Brain microvascular endothelial cell (primary cell): ENCODE measurements around the gene BST1.

ENCODE experiments used
- DNase-seq: peaks from one replicate; pipeline ENCODE4 v3.0.0-alpha.2; 2020
- H3K27ac ChIP-seq: fragments of 250-450 bp; sonication (Bioruptor Pico); 2 replicates; pipeline ENCODE4 v1.5.1; 2020; ENCODE audit warnings: mild to moderate bottlenecking, moderate library complexity
- H3K27me3 ChIP-seq: fragments of 250-450 bp; sonication (Bioruptor Pico); replicated peaks from 2 replicates; pipeline ENCODE4 v1.5.1; 2020; ENCODE audit warnings: mild to moderate bottlenecking
- H3K36me3 ChIP-seq: fragments of 250-450 bp; sonication (Bioruptor Pico); replicated peaks from 2 replicates; pipeline ENCODE4 v1.5.1; 2020; ENCODE audit warnings: mild to moderate bottlenecking
- H3K4me3 ChIP-seq: 2 replicates; pipeline ENCODE4 v1.5.1; 2011; ENCODE audit warnings: low read depth, mild to moderate bottlenecking, control low read depth, low read length, moderate library complexity
- in situ Hi-C: cut with HindIII; loops from 2 replicates; pipeline ENCODE4 v1.10.0; 2017; ENCODE audit warnings: low sequenced_read_pairs, low pct_ligation_motif_present
- TF ChIP-seq, protein P1 (sequence below): IDR thresholded peaks from 2 replicates; pipeline ENCODE4 v1.5.1; 2011; ENCODE audit warnings: low read depth, mild to moderate bottlenecking, moderate library complexity, low read length, control low read depth, inconsistent platforms; ENCODE audit errors: missing control alignments

Gene BST1

DNA sequence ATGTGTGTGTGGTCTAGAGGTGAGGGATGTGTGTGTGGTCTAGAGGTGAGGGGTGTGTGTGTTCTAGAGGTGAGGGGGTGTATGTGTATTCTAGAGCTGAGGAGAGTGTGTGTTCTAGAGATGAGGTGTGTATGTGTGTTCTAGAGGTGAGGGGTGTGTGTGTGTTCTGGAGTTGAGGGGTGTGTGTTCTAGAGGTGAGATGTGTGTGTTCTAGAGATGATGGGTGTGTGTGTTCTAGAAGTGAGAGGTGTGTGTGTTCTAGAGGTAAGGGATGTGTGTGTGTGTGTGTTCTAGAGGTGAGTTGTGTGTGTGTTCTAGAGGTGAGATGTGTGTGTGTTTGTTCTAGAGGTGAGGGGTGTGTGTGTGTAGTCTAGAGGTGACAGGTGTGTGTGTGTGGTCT is 1.3 kb downstream of the BST1 start:
- TF ChIP-seq, protein P1, sequence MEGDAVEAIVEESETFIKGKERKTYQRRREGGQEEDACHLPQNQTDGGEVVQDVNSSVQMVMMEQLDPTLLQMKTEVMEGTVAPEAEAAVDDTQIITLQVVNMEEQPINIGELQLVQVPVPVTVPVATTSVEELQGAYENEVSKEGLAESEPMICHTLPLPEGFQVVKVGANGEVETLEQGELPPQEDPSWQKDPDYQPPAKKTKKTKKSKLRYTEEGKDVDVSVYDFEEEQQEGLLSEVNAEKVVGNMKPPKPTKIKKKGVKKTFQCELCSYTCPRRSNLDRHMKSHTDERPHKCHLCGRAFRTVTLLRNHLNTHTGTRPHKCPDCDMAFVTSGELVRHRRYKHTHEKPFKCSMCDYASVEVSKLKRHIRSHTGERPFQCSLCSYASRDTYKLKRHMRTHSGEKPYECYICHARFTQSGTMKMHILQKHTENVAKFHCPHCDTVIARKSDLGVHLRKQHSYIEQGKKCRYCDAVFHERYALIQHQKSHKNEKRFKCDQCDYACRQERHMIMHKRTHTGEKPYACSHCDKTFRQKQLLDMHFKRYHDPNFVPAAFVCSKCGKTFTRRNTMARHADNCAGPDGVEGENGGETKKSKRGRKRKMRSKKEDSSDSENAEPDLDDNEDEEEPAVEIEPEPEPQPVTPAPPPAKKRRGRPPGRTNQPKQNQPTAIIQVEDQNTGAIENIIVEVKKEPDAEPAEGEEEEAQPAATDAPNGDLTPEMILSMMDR = no peak
- no peak overlapping the region for H3K27ac ChIP-seq
- no peaks in the 10 kb centered on the region for H3K27me3 ChIP-seq
- H3K36me3 ChIP-seq = no peaks in the 10 kb centered on the region
- no peak for DNase-seq
- H3K4me3 ChIP-seq = no peak overlapping the region
- in situ Hi-C loops = no loop called here

DNA sequence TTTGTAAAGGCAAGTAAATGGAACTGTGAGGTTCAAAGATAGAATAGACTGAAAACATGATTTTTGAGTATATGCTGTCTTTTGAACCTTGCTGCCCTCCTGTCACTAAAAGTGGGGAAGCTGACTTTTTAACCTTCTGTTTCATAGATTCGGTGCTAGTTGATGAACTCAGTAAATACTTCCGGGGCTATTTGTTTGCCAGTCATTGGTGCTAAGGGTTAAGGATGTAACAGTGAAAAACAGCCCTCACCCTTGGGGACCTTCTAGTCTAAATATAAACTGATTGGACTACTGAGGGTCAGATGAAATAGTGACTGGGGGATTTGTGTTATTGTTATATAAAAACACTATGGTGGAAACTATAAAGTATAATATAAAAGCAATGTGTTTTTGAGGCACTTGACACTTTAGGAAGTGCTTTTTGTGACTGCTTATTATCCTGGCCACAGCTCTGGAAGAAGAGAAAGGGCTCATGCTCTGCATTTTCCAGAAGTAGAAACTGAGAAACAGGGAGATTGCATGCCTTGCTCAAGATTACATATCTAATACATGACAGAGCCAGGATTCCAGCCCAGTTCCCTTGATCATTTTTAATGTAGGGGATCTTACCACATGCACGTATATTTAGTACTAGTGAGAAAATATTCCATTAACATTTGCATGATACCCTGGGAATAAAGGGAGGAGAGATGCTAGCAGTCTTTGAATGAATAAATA is 3.9 kb downstream of the BST1 start:
- no peaks in the 10 kb centered on the region for H3K36me3 ChIP-seq
- TF ChIP-seq, protein P1 = no peak
- in situ Hi-C loops = no loop called here
- no peak overlapping the region for H3K27ac ChIP-seq
- H3K27me3 ChIP-seq = no peaks in the 10 kb centered on the region
- no peak overlapping the region for H3K4me3 ChIP-seq
- no peak for DNase-seq

DNA sequence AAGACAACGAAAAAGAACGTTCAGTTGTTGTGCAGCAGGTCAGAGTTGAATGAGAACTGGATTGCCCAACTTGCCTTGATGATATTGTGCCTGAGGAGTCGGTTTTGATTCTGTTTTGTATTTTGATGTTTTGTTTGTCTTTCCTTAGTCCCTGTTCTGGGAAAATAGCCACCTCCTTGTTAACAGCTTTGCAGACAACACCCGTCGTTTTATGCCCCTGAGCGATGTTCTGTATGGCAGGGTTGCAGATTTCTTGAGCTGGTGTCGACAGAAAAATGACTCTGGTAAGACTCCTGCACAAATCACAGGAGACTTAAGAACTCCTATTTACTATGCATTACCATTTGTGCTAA is 4.5 kb downstream of the BST1 start:
- H3K36me3 ChIP-seq = no peaks in the 10 kb centered on the region
- in situ Hi-C loops = no loop called here
- H3K27ac ChIP-seq = no peak overlapping the region
- no peak for DNase-seq
- H3K27me3 ChIP-seq = no peaks in the 10 kb centered on the region
- TF ChIP-seq, protein P1 = no peak
- no peak overlapping the region for H3K4me3 ChIP-seq

DNA sequence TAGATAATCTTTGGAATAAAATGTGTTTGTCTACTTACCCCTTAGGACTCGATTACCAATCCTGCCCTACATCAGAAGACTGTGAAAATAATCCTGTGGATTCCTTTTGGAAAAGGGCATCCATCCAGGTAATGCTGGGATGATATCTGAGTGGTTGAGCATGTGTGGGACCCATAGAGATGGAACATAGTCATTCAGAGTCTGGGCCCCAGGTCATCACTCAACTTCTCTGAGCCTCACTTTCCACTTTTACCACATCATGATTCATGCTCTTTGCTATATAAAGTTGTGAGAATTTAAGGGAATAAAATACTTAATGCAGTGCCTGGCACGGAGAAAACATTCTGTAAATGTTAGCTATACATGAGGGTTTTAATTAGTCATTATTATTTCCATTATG is 8.9 kb downstream of the BST1 start:
- H3K27me3 ChIP-seq = no peaks in the 10 kb centered on the region
- in situ Hi-C loops = no loop called here
- H3K27ac ChIP-seq = no peak overlapping the region
- TF ChIP-seq, protein P1 = no peak
- no peaks in the 10 kb centered on the region for H3K36me3 ChIP-seq
- no peak overlapping the region for H3K4me3 ChIP-seq
- no peak for DNase-seq

DNA sequence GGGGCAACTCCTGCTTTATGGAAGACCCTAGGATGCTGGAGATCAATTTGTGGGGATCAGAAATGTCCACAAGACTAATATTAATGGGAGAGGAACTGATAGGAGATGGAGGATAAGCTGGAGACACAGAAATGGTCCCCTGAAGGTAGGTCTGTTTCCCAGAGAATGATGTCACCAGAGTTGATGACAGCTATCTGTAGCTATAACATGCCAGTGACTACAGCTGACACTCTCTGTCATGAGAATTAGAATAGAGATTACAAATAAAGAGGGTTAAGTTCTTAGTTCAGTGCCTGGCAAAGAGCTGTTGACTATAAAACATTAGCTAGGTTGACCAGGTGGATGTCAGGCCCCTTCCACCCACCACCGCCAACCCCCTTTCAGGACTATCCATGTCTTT is 9.3 kb downstream of the BST1 start:
- no peak overlapping the region for H3K4me3 ChIP-seq
- no peaks in the 10 kb centered on the region for H3K36me3 ChIP-seq
- in situ Hi-C loops = no loop called here
- no peak for DNase-seq
- no peaks in the 10 kb centered on the region for H3K27me3 ChIP-seq
- H3K27ac ChIP-seq = no peak overlapping the region
- TF ChIP-seq, protein P1 = no peak

DNA sequence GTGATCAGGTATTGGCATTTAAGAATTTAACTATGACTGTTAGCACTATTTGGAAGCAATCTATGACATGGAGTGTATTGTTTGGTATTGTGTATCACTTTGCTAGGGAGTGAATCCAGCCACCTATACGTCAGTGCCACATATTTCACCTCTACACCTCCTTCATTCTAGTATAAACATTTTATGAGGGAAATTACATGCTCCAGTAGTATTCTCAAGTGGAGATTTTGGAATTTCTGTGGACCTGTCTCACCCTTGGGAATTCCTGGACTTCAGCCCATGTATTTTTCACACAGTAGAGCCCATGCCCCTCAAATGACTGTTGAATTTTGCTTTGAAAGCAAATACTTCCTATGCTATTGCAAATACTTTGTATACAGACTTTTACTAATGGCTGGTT is 11.3 kb downstream of the BST1 start:
- Histone ChIP-seq H3K27ac (no peak overlapping the region), H3K36me3 (no peaks in the 10 kb centered on the region), H3K4me3 (no peak overlapping the region), H3K27me3 (no peaks in the 10 kb centered on the region)
- TF ChIP-seq, protein P1 = no peak
- no peak for DNase-seq
- in situ Hi-C loops = no loop called here
